WERI-Rb-1 (cell line): ENCODE results near the gene ATP6AP2.

Source experiments
- DNase-seq: peaks from one replicate; pipeline ENCODE4 v3.0.0-alpha.2; 2020
- H3K27ac ChIP-seq: fragments of 250-450 bp; sonication (Bioruptor Pico); 2 replicates; pipeline ENCODE4 v1.5.1; 2020; ENCODE audit warnings: mild to moderate bottlenecking, moderate library complexity
- H3K27me3 ChIP-seq: fragments of 250-450 bp; sonication (Bioruptor Pico); 2 replicates; pipeline ENCODE4 v1.5.1; 2021; ENCODE audit warnings: mild to moderate bottlenecking, low read depth, moderate library complexity; ENCODE audit not compliant: insufficient read depth, severe bottlenecking
- H3K36me3 ChIP-seq: fragments of 250-450 bp; sonication (Bioruptor Pico); 2 replicates; pipeline ENCODE4 v1.5.1; 2020; ENCODE audit warnings: mild to moderate bottlenecking, moderate library complexity
- H3K4me3 ChIP-seq: 2 replicates; pipeline ENCODE4 v1.5.1; 2011; ENCODE audit warnings: low read depth, mild to moderate bottlenecking, control low read depth, low read length
- H3K9me3 ChIP-seq: fragments of 250-450 bp; sonication (Bioruptor Pico); 2 replicates; pipeline ENCODE4 v1.5.1; 2021; ENCODE audit warnings: mild to moderate bottlenecking, moderate library complexity; ENCODE audit not compliant: severe bottlenecking
- CTCF ChIP-seq: IDR thresholded peaks from 2 replicates; pipeline ENCODE4 v1.5.1; 2011; ENCODE audit warnings: low read depth, mild to moderate bottlenecking, control low read depth, inconsistent platforms, low read length

The ATP6AP2 gene

GRCh38 chrX:40580537-40581335 lies at the start of gene ATP6AP2:
Gene ATP6AP2 (plus strand): TSS chrX:40580970. CDS start chrX:40581066, 96 bp downstream.
- no peak for TF ChIP-seq CTCF
- Histone ChIP-seq H3K27me3 (no peaks in the 10 kb centered on the region), H3K27ac (peak within 1 kb of the TSS; percentile 74), H3K36me3 (no peaks in the 10 kb centered on the region), H3K4me3 (peak within 1 kb of the TSS; percentile 95), H3K9me3 (no peaks in the 10 kb centered on the region)
- peak; percentile 97 for DNase-seq

GRCh38 chrX:40531056-40531826 lies 49.5 kb upstream of the ATP6AP2 start:
- H3K27ac ChIP-seq: peak overlapping the region; percentile 65
- peaks cover 23% of the 10 kb centered on the region for H3K27me3 ChIP-seq
- no peak for TF ChIP-seq CTCF
- H3K4me3 ChIP-seq: no peak overlapping the region
- DNase-seq: peak; percentile 82
- H3K36me3 ChIP-seq: no peaks in the 10 kb centered on the region
- peaks cover 2% of the 10 kb centered on the region for H3K9me3 ChIP-seq

GRCh38 chrX:40537310-40537709 lies 43.5 kb upstream of the ATP6AP2 start:
- H3K27me3 ChIP-seq: peaks cover 26% of the 10 kb centered on the region
- H3K36me3 ChIP-seq: no peaks in the 10 kb centered on the region
- no peak overlapping the region for H3K27ac ChIP-seq
- H3K9me3 ChIP-seq: no peaks in the 10 kb centered on the region
- DNase-seq: no peak
- no peak for TF ChIP-seq CTCF
- H3K4me3 ChIP-seq: no peak overlapping the region

GRCh38 chrX:40538406-40538805 lies 42.4 kb upstream of the ATP6AP2 start:
- no peaks in the 10 kb centered on the region for H3K9me3 ChIP-seq

More at GRCh38 chrX:40538406-40538805, 42.4 kb upstream of the ATP6AP2 start:
- TF ChIP-seq CTCF: no peak
- DNase-seq: no peak
- H3K4me3 ChIP-seq: no peak overlapping the region
- H3K27me3 ChIP-seq: peaks cover 26% of the 10 kb centered on the region
- no peak overlapping the region for H3K27ac ChIP-seq
- H3K36me3 ChIP-seq: no peaks in the 10 kb centered on the region
